GM23338 (cell line): Measurements from ENCODE around the gene MSRB1. TPM values are rescaled to one million over a fixed set of nuclear protein-coding genes. Genes with fewer than 3 reads are reported as not detected.

ENCODE experiments used
- ATAC-seq: fragments of 200-7000 bp; cut with Tn5 transposase; 3 replicates; pipeline ENCODE4 v1.9.1; 2020
- DNase-seq: peaks from one replicate; pipeline ENCODE4 v3.0.0-alpha.2; 2015; ENCODE audit warnings: low spot score
- H2AFZ ChIP-seq: fragments of 200-600 bp; sonication (generic); 2 replicates; pipeline ENCODE4 v1.8.0; 2016; ENCODE audit warnings: antibody characterized with exemption, mild to moderate bottlenecking, moderate library complexity
- H3F3A ChIP-seq: fragments of 200-600 bp; sonication (generic); replicated peaks from 2 replicates; pipeline ENCODE4 v1.8.0; 2017; ENCODE audit warnings: antibody characterized with exemption, mixed run types, low read depth
- H3K27ac ChIP-seq: fragments of 200-600 bp; sonication (generic); 2 replicates; pipeline ENCODE4 v1.6.1; 2016; ENCODE audit warnings: low read depth
- H3K27me3 ChIP-seq: fragments of 200-600 bp; sonication (generic); 2 replicates; pipeline ENCODE4 v1.8.0; 2016; ENCODE audit warnings: mild to moderate bottlenecking, mixed run types, moderate library complexity; ENCODE audit not compliant: insufficient read depth
- H3K36me3 ChIP-seq: fragments of 200-600 bp; sonication (generic); 2 replicates; pipeline ENCODE4 v1.8.0; 2016; ENCODE audit warnings: mild to moderate bottlenecking; ENCODE audit not compliant: insufficient read depth
- H3K4me1 ChIP-seq: fragments of 200-600 bp; sonication (generic); 2 replicates; pipeline ENCODE4 v1.8.0; 2016; ENCODE audit warnings: mild to moderate bottlenecking, moderate library complexity; ENCODE audit not compliant: insufficient read depth
- H3K4me2 ChIP-seq: fragments of 200-600 bp; sonication (generic); 2 replicates; pipeline ENCODE4 v1.7.1; 2017; ENCODE audit warnings: mixed run types
- H3K4me3 ChIP-seq: fragments of 200-600 bp; sonication (generic); 2 replicates; pipeline ENCODE4 v1.6.1; 2016; ENCODE audit warnings: mixed run types
- H3K79me2 ChIP-seq: fragments of 200-600 bp; sonication (generic); replicated peaks from 2 replicates; pipeline ENCODE4 v1.8.0; 2017; ENCODE audit warnings: mild to moderate bottlenecking; ENCODE audit not compliant: insufficient read depth
- H3K9me2 ChIP-seq: fragments of 200-600 bp; sonication (generic); 2 replicates; pipeline ENCODE4 v1.8.0; 2017; ENCODE audit not compliant: insufficient read depth
- H4K20me1 ChIP-seq: fragments of 200-600 bp; sonication (generic); replicated peaks from 2 replicates; pipeline ENCODE4 v1.8.0; 2017; ENCODE audit warnings: mild to moderate bottlenecking; ENCODE audit not compliant: insufficient read depth
- H3K27ac Mint-ChIP-seq: 2 replicates; pipeline ENCODE4 v1.8.0; 2020; ENCODE audit warnings: inconsistent platforms, mild to moderate bottlenecking, moderate library complexity, mixed read lengths
- H3K27me3 Mint-ChIP-seq: 3 replicates; pipeline ENCODE4 v1.8.0; 2022; ENCODE audit warnings: low read depth, mild to moderate bottlenecking, moderate library complexity, mixed read lengths, inconsistent platforms; ENCODE audit not compliant: insufficient read depth, poor library complexity
- H3K36me3 Mint-ChIP-seq: 3 replicates; pipeline ENCODE4 v1.8.0; 2021; ENCODE audit warnings: low read depth, mild to moderate bottlenecking, inconsistent platforms, moderate library complexity, mixed read lengths
- H3K4me1 Mint-ChIP-seq: 3 replicates; pipeline ENCODE4 v1.8.0; 2020; ENCODE audit warnings: mild to moderate bottlenecking, inconsistent platforms, mixed read lengths
- H3K4me3 Mint-ChIP-seq: 3 replicates; pipeline ENCODE4 v1.8.0; 2021; ENCODE audit warnings: moderate library complexity, mild to moderate bottlenecking, inconsistent platforms, mixed read lengths
- H3K9me3 Mint-ChIP-seq: 3 replicates; pipeline ENCODE4 v1.8.0; 2020; ENCODE audit warnings: moderate library complexity, mild to moderate bottlenecking, inconsistent platforms, mixed read lengths
- CTCF ChIP-seq, 2 experiments: fragments of 200-600 bp in 1 of 2; sonication (generic) in 1 of 2; conservative IDR thresholded peaks; 2 replicates each; pipeline versions ENCODE4 v1.5.1 to v1.6.1; 2016 to 2017; ENCODE audit warnings: antibody characterized with exemption in 2 of 2, low read depth in 2 of 2, mild to moderate bottlenecking in 2 of 2, moderate library complexity in 1 of 2
- ETS1 ChIP-seq: IDR thresholded peaks from 2 replicates; pipeline ENCODE4 v1.6.1; 2016; ENCODE audit warnings: antibody characterized with exemption
- EZH2 ChIP-seq: fragments of 200-600 bp; sonication (generic); IDR thresholded peaks from one replicate; pipeline ENCODE4 v1.8.0; 2017; ENCODE audit warnings: antibody characterized with exemption, mild to moderate bottlenecking, low read depth; ENCODE audit not compliant: unreplicated experiment
- EZH2phosphoT487 ChIP-seq: fragments of 200-600 bp; sonication (generic); IDR thresholded peaks from one replicate; pipeline ENCODE4 v1.8.1; 2018; ENCODE audit warnings: antibody characterized with exemption; ENCODE audit not compliant: unreplicated experiment
- JUNB ChIP-seq: IDR thresholded peaks from one replicate; pipeline ENCODE4 v1.6.1; 2016; ENCODE audit warnings: antibody characterized with exemption; ENCODE audit not compliant: unreplicated experiment
- NANOG ChIP-seq: IDR thresholded peaks from 2 replicates; pipeline ENCODE4 v1.6.1; 2016; ENCODE audit warnings: antibody characterized with exemption, borderline replicate concordance
- POLR2AphosphoS5 ChIP-seq: IDR thresholded peaks from 2 replicates; pipeline ENCODE4 v1.6.1; 2016; ENCODE audit warnings: antibody characterized with exemption, low read depth
- REST ChIP-seq: IDR thresholded peaks from one replicate; pipeline ENCODE4 v1.6.1; 2018; ENCODE audit warnings: antibody characterized with exemption; ENCODE audit not compliant: unreplicated experiment
- STAT1 ChIP-seq: IDR thresholded peaks from one replicate; pipeline ENCODE4 v1.6.1; 2016; ENCODE audit warnings: antibody characterized with exemption; ENCODE audit not compliant: unreplicated experiment
- ZNF114 ChIP-seq: fragments of 250-450 bp; sonication (Bioruptor Pico); IDR thresholded peaks from 2 replicates; pipeline ENCODE4 v1.5.0; 2020; ENCODE audit warnings: mild to moderate bottlenecking, moderate library complexity
- ZNF331 ChIP-seq: fragments of 250-450 bp; sonication (Bioruptor Pico); IDR thresholded peaks from 2 replicates; pipeline ENCODE4 v1.5.0; 2020; ENCODE audit warnings: low read depth, mild to moderate bottlenecking, moderate library complexity
- polyA plus RNA-seq: library from polyadenylated mRNA; unstranded; fragments of >200 nt; fragmentation: Nextera tagmentation; extraction: Ambion mirVana; gene quantifications from 2 replicates; pipeline ENCODE4 v1.2.1, GENCODE V29; 2016
- total RNA-seq: library from RNA; depleted of rRNA; stranded (reverse); fragments of >200 nt; shearing (Covaris generic); gene quantifications from 2 replicates; pipeline ENCODE4 v1.2.3, GENCODE V29; 2014

Gene MSRB1
- total and polyA plus RNA-seq, 2 experiments from 2014 or later: 30.4 to 31.3 TPM

GRCh38 chr16:1976951-1977874 is 34.2 kb upstream of the MSRB1 start:
- Mint-ChIP-seq H3K4me1 (peaks cover 17% of the 10 kb centered on the region), H3K27me3 (peaks cover 33% of the 10 kb centered on the region), H3K27ac (no peak overlapping the region), H3K36me3 (peaks cover 13% of the 10 kb centered on the region), H3K4me3 (no peak overlapping the region), H3K9me3 (no peaks in the 10 kb centered on the region)
- no peak for DNase-seq
- Histone ChIP-seq H3K9me2 (no peaks in the 10 kb centered on the region), H3F3A (peaks cover 13% of the 10 kb centered on the region; the same call in 1 of the 2 replicates), H3K36me3 (no peaks in the 10 kb centered on the region), H3K27ac (no peak overlapping the region), H3K4me2 (no peak overlapping the region), H3K4me3 (no peak overlapping the region), H2AFZ (no peak overlapping the region), H4K20me1 (no peaks in the 10 kb centered on the region; the same call in 1 of the 2 replicates), H3K4me1 (peaks cover 21% of the 10 kb centered on the region), H3K27me3 (peaks cover 26% of the 10 kb centered on the region), H3K79me2 (peaks cover 16% of the 10 kb centered on the region)
- ATAC-seq: no peak
- TF ChIP-seq EZH2: no peak
- TF ChIP-seq ETS1: no peak
- TF ChIP-seq STAT1: no peak
- TF ChIP-seq NANOG: no peak
- no peak for TF ChIP-seq REST
- no peak for TF ChIP-seq EZH2phosphoT487
- no peak for TF ChIP-seq JUNB
- TF ChIP-seq ZNF331 (CRISPR knock-in tag): no peak
- no peak for TF ChIP-seq ZNF114 (CRISPR knock-in tag)
- no peak for TF ChIP-seq CTCF (conservative IDR thresholded peaks at IDR 0.05; ENCODE audit: low read depth in 2 of 2)
- no peak for TF ChIP-seq POLR2AphosphoS5
